ENCODE data around the gene STARD3NL.
A peak's percentile ranks its signal among the peaks of the same experiment; 100 is the strongest.
"Not testable (repeated sequence)": the region's sequence is repeated elsewhere in the genome, so short reads cannot be mapped to it uniquely, and the experiment has no call there.

STARD3NL gene

DNA sequence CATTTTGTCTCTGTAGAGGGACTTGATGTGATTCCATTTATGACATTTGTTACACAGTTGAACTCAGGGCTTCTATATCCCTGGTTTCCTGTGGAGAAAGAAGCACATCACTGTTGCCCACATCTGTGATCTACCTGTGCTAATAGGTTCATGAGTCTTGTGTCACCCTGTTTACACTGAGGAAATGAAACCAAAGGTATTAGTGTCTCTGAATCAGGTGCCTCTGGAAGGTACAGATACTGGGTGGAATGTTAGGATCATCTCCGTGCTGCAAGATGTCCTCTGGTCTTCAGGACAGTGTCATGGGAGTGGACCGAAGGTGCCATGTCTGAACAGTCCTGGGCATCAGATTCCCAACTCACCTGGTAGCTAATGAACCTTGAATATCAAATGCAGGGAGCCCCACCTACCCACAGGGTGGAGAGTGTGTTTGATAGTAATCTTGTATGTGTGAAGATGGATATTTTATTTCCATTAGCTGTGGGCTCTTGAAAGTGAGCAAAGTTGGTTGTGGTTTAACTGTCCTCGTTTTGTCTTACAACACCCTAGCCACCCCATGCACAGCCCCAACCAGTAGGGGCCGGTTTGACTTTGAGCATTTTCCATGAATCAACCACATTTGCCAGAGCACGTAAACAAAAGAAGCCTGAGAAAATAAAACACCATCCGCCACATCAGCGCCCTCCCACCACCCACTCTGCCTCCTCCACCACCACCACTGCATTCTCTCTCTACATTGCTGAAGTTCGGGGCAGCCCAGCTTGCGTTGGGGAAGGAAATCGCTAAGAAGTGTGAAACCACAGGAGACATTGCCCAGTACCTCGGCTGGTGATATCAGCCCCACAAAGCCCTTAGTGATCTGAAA, 54.7 kb downstream of the STARD3NL start:
- peak; percentile 94 for DNase-seq
- H4K20me1 ChIP-seq (ENCODE audit: insufficient read depth, low read length): no peaks in the 10 kb centered on the region
- peaks cover 30% of the 10 kb centered on the region for H3K36me3 ChIP-seq (ENCODE audit: insufficient read depth, low read length)
- H3K4me3 ChIP-seq (ENCODE audit: low read depth in 1 of 2, low read length in 2 of 2): peak overlapping the region in 1 of 2 experiments; percentile 34; a peak in 2 of 4 replicates
- peak; percentile 90 for ATAC-seq (ENCODE audit: insufficient read depth, low read depth)
- H3K9ac ChIP-seq (ENCODE audit: low read depth, low read length): peak overlapping the region; percentile 48
- no peaks in the 10 kb centered on the region for H3K9me3 ChIP-seq (ENCODE audit: insufficient read depth, low read length, severe bottlenecking)
- H3K4me1 ChIP-seq (ENCODE audit: insufficient read depth, low read length): peaks cover 80% of the 10 kb centered on the region
- no peaks in the 10 kb centered on the region for H3K27me3 ChIP-seq (ENCODE audit: insufficient read depth, low read length, poor library complexity)
- TF ChIP-seq EZH2 (IDR thresholded peaks at IDR 0.05; ENCODE audit: borderline replicate concordance, low read depth, low read length, severe bottlenecking): no peak
- TF ChIP-seq, protein P1, sequence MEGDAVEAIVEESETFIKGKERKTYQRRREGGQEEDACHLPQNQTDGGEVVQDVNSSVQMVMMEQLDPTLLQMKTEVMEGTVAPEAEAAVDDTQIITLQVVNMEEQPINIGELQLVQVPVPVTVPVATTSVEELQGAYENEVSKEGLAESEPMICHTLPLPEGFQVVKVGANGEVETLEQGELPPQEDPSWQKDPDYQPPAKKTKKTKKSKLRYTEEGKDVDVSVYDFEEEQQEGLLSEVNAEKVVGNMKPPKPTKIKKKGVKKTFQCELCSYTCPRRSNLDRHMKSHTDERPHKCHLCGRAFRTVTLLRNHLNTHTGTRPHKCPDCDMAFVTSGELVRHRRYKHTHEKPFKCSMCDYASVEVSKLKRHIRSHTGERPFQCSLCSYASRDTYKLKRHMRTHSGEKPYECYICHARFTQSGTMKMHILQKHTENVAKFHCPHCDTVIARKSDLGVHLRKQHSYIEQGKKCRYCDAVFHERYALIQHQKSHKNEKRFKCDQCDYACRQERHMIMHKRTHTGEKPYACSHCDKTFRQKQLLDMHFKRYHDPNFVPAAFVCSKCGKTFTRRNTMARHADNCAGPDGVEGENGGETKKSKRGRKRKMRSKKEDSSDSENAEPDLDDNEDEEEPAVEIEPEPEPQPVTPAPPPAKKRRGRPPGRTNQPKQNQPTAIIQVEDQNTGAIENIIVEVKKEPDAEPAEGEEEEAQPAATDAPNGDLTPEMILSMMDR (IDR thresholded peaks at IDR 0.05; ENCODE audit: borderline replicate concordance, extremely low read depth, low read length, poor library complexity, severe bottlenecking): peak; percentile 38
- peak overlapping the region; percentile 97 for H3K27ac ChIP-seq (ENCODE audit: low read length)
- no peaks in the 10 kb centered on the region for H3K79me2 ChIP-seq (ENCODE audit: insufficient read depth, low read length)
- no peak overlapping the region for H2AFZ ChIP-seq (ENCODE audit: low read depth, low read length)
- H3K4me2 ChIP-seq (ENCODE audit: insufficient read depth, low read length): peak overlapping the region; percentile 62

DNA sequence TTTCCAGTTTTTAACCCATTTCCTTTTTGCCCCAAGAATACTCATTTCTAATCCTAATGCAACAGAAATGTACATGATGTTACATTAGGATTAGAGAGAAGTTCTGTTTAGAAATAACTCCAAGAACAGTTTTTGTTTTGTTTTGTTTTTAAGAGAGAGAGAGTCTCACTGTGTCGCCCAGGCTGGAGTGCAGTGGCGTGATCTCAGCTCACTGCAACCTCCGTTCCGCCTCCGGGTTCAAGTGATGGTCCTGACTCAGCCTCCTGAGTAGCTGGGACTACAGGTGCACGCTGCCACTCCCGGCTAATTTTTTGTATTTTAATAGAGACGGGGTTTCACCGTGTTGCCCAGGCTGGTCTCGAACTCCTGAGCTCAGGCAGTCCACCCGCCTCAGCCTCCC, 56.7 kb downstream of the STARD3NL start:
- H3K4me3 ChIP-seq (ENCODE audit: low read depth in 1 of 2, low read length in 2 of 2); DNase-seq; H4K20me1 ChIP-seq (ENCODE audit: insufficient read depth, low read length); H3K27me3 ChIP-seq (ENCODE audit: insufficient read depth, low read length, poor library complexity); H3K9ac ChIP-seq (ENCODE audit: low read depth, low read length); H2AFZ ChIP-seq (ENCODE audit: low read depth, low read length); H3K4me2 ChIP-seq (ENCODE audit: insufficient read depth, low read length); H3K9me3 ChIP-seq (ENCODE audit: insufficient read depth, low read length, severe bottlenecking); H3K79me2 ChIP-seq (ENCODE audit: insufficient read depth, low read length); ATAC-seq (ENCODE audit: insufficient read depth, low read depth): not testable (repeated sequence)
- Histone ChIP-seq H3K27ac (ENCODE audit: low read length) (peak overlapping the region; percentile 97), H3K4me1 (ENCODE audit: insufficient read depth, low read length) (peaks cover 61% of the 10 kb centered on the region), H3K36me3 (ENCODE audit: insufficient read depth, low read length) (peaks cover 23% of the 10 kb centered on the region)

DNA sequence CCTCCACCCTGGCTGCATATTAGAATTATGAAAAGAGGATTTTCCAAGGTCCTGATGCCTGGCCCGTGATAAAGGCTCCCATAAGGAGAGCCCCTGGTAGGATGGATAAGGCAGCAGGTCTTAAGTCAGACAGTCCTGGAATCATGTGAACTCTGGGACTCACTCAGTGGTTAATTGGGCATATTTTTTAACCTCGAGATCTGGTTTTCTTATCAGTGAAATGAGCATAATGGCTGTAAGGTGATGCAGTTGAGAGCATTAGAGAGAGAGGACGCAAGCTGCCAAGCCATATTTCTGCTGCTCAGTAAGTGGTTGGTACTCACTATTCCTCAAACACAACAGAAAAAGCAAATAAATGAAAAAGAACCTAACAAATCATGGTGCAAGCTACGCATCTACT, 57.6 kb downstream of the STARD3NL start:
- H2AFZ ChIP-seq (ENCODE audit: low read depth, low read length): no peak overlapping the region
- H3K9ac ChIP-seq (ENCODE audit: low read depth, low read length): no peak overlapping the region
- no peak overlapping the region for H3K4me3 ChIP-seq (ENCODE audit: low read depth in 1 of 2, low read length in 2 of 2)
- no peak overlapping the region for H3K4me2 ChIP-seq (ENCODE audit: insufficient read depth, low read length)
- peak overlapping the region; percentile 97 for H3K27ac ChIP-seq (ENCODE audit: low read length)
- no peak for DNase-seq
- H3K9me3 ChIP-seq (ENCODE audit: insufficient read depth, low read length, severe bottlenecking): no peaks in the 10 kb centered on the region
- ATAC-seq (ENCODE audit: insufficient read depth, low read depth): no peak
- no peaks in the 10 kb centered on the region for H4K20me1 ChIP-seq (ENCODE audit: insufficient read depth, low read length)
- H3K27me3 ChIP-seq (ENCODE audit: insufficient read depth, low read length, poor library complexity): no peaks in the 10 kb centered on the region
- H3K79me2 ChIP-seq (ENCODE audit: insufficient read depth, low read length): no peaks in the 10 kb centered on the region
- TF ChIP-seq, protein P1 (IDR thresholded peaks at IDR 0.05; ENCODE audit: borderline replicate concordance, extremely low read depth, low read length, poor library complexity, severe bottlenecking): no peak
- TF ChIP-seq EZH2 (IDR thresholded peaks at IDR 0.05; ENCODE audit: borderline replicate concordance, low read depth, low read length, severe bottlenecking): no peak
- H3K36me3 ChIP-seq (ENCODE audit: insufficient read depth, low read length): peaks cover 18% of the 10 kb centered on the region
- peaks cover 55% of the 10 kb centered on the region for H3K4me1 ChIP-seq (ENCODE audit: insufficient read depth, low read length)

DNA sequence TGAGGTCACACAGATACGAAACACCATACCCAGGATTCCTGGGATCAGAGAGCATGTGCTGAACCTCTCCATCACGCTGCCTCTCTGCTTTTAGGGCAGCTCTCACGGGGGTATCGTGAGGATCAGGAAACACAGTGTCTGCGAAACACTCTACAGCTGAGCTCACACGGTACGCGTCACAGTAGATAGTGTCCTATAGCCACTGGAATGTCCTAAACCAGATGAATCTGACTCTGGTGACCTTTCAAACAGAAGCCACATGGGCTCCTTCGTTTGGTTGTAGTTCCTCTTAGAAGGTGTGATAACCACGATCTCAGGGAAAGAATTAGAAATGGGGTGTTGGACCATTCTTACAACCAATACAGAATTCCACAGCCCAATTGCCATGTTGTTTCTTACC, 61.1 kb downstream of the STARD3NL start:
- H3K27ac ChIP-seq (ENCODE audit: low read length); H2AFZ ChIP-seq (ENCODE audit: low read depth, low read length); H3K9me3 ChIP-seq (ENCODE audit: insufficient read depth, low read length, severe bottlenecking); H4K20me1 ChIP-seq (ENCODE audit: insufficient read depth, low read length); DNase-seq; H3K4me2 ChIP-seq (ENCODE audit: insufficient read depth, low read length); H3K79me2 ChIP-seq (ENCODE audit: insufficient read depth, low read length); H3K4me3 ChIP-seq (ENCODE audit: low read depth in 1 of 2, low read length in 2 of 2); H3K9ac ChIP-seq (ENCODE audit: low read depth, low read length); H3K27me3 ChIP-seq (ENCODE audit: insufficient read depth, low read length, poor library complexity); ATAC-seq (ENCODE audit: insufficient read depth, low read depth): not testable (repeated sequence)
- Histone ChIP-seq H3K36me3 (ENCODE audit: insufficient read depth, low read length) (peaks cover 31% of the 10 kb centered on the region), H3K4me1 (ENCODE audit: insufficient read depth, low read length) (peaks cover 26% of the 10 kb centered on the region)
